IPS DF 4.7 (cell line): Measurements from ENCODE around the gene NRIP1.
"Not testable (repeated sequence)": the region's sequence is repeated elsewhere in the genome, so short reads cannot be mapped to it uniquely, and the experiment has no call there.

Source experiments
- DNase-seq: peaks from one replicate; pipeline ENCODE4 v3.0.0-alpha.2; 2013; ENCODE audit warnings: low spot score; ENCODE audit errors: extremely low read depth

The NRIP1 gene

DNA sequence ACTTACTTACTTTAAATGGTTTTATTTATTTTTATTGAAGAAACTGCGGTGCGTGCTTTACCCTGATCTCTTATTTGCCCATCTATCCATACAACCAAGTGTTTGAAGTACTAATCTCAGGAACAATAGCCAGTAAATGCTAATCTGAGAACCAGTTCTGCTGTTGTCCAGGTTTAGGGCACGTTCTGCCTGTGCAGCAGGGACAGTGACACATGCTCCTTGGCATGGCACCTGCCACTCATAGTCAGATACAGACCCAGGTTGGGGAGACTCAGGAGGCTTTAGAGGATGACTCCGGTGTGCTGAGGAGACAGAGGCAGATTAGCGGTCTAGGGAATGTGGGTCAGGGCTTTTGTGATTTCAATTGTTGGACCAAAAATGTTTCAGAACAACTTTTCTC lies 83.6 kb downstream of the NRIP1 start:
- no peak for DNase-seq

DNA sequence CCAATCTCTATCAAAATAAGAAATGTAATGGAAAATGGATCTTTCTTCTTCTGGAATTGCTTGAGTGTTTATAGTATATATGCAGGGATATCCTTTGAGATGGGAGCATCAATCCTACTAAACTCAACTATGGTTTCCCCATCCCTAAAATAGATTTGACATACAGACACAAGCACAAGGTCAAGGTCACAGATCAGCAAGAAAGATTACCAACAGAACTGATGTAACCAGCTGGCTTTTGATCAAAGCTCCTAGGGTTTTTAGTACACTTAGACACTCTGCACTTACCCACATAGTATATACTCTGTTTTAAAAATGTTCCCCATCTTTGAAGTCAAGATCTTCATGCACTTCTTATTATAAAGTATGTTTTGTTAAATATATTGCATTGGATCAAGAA lies 85.5 kb downstream of the NRIP1 start:
- DNase-seq, result no peak

DNA sequence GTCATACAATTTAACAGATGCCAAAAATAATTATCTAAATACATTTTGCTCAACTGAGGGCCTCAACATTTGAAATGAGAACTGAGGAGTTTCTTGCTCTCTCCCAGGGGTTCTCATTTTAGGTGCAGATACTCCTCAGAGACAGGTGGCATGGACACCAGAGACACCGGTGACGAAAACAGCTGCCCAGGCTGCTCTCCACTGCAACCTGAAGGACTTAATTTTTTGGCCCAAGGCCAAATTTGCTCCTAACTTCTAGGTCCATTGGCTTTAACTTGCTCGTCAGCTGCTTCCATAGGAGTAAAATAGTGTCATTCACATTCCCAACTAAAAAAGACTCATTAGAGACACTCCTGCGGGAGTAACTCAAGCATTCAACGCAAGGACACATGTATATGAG lies 87.0 kb downstream of the NRIP1 start:
- no peak for DNase-seq

DNA sequence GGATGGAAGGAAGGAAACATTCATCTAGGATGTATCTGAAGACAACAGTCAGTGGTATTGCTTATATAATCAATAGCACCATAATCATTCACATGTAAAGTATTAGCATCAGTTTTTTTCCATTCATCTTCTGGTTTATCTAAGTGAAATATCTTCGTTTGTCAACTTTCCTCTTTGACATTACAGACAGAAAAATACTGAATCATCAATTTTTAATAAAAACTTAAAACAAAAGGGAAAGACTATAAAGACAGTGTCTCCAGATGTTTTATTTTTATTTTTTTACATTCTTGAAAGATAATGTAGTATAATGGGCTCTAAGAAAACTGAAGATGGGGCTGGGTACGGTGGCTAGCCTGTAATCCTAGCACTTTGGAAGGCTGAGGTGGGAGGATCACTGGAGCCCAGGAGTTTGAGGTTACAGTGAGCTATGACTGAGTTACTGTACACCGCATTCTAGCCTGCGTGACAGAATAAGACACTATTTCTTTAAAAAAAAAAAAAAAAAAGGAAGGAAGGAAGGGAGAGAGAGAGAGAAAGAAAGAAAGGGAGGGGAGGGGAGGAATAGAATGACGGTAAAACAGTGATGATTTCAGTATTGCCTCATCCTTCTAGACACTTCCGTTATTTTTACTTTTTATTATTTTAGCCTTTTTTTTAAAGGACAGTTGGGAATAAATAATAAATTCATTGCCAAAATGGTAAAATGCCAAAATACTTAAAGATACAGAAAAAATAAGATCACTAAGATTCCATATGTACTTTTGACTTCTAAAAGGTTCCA lies 89.5 kb downstream of the NRIP1 start:
- no peak for DNase-seq

DNA sequence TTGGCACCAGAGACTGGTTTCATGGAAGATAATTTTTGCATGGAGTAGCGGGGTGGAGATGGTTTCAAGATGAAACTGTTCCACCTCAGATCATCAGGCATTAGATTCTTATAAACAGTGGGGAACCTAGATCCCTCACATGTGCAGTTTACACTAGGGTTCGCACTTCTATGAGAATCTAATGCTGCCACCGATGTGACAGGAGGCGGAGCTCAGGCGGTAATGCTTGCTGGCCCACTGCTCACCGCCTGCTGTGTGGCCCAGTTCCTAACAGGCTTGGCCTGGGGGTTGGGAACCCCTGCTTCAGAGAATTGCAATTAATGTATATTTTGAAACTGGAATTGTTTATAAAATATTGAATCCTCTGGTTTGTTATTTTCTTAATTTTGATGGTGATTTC lies 92.1 kb downstream of the NRIP1 start:
- no peak for DNase-seq

DNA sequence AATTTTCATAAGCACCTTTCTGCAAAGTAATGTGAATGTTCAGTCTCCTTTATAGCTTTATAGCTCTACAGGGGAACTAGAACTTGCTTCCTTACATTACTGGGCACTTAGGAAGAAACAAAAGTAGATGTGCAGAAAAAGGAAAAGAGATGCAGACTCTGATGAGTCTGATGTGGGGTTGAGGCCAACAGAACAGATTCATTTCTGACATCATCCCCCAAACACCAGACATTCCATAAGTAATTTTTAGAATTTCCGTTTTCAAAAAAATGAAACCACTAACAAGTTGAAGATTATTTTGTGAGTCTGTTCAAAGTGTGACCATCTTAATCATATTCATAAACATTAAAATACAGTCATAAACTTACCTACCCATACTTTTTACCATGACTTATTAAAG lies 96.0 kb downstream of the NRIP1 start:
- no peak for DNase-seq

DNA sequence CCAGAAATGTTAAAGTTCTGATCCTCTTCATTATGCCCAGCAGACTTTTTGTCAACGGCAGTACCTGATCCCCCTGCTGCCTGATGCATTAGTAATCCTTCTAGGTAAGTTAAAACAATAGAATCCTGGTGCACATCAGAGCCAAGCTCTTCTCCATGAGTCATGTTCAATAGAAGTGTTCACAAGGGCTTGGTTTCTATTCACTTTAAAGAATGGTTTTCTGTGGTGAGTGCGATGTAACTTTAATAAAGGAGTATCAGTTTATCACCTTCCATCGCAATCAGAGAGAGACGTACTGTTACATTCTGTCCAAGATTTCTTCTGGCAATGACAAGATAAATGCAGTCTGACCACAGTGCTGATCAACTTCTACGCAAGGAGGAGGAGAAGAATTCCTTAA lies 96.8 kb downstream of the NRIP1 start:
- DNase-seq, result no peak

DNA sequence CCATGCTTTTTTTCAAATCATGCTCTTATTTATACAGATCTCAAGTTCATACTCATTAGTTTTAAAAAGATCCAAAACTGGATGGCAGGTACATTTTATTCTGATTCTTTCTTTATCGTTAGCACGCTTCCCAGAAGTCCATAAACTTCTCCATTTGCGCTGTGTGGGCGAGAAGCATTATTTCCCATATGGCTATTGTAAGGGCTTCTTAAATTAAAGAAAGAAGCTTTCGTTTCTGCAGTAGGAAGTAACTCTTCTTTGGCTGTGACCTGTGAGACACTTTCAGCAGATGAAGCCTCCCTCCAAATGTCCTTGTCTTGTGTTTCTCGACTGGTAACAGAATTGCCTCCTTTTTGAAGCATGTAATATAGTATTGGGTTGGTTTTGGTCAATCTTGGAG lies 100.2 kb downstream of the NRIP1 start:
- DNase-seq, result no peak

DNA sequence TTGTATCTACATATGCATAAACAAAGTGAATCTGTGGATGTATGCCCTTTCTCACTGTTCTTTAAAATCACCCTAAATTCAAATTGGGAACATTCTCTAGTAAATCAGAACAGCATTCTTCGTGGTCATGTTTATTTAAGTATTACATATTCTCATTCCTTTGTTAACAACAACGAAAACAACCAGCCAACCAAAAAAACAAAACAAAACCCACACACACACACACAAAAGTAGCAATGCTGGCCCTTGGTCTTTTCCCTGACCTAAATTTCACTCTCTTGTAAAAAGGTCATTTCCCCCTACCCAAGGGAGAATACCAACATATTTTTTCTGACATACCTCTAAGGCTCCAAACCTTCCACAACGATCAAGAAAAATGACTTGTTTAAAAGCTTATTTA lies 102.6 kb downstream of the NRIP1 start:
- DNase-seq, result no peak

DNA sequence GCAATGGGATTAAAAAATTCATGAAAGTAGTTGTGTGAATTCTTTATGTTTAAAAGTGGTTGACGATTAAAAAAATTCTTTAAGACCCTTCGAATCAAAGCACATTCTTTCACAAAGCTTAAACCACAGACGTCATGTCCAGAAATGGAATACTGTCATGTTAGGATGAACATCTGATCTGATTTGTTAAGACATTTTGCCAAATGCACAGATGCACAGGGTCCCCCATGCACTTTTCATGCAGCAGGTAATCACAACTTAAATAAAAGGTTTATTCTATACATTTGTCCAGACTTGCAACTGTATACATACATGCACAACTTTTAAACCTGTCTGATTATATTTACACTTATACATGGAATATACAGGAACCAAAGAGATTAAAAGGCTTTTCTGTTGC lies 103.3 kb downstream of the NRIP1 start:
- DNase-seq, result no peak

DNA sequence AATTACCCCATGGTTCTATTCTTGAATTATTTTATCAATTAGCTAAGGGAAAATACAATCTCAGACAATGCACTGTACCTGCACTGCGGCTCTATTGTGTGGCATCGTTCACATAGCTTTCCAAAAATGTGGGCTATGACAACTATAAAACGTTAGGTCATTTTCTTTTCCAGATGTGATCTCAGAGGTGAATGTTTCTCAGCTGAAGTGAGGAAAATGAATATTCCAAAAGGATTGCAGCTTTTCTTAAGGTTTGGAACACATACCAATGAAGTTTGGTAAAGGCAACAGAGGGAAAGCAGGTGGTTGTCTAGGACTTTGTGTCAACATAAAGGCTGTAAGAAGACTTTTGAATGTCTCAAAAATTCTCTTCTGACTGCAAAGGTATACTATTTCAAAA lies 105.5 kb downstream of the NRIP1 start:
- DNase-seq, result no peak

DNA sequence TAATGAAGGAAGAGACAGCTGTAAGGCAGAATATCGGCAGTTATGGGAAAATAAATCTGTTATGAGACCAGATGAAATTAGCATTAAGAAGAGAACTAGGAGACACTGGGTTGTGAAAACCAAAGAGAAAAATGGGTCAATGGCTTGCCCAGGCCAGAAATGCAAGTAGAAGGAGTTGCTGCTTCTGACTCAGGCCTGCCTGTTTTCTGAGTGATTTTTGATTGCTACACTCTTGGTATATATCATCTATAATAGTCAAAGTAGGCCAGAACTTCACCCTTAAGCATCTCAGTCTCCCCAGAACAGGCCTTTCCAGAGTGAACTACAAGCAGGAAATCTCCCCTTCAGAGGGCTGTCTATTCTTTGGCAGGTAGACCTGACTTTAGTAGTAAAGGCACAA lies 107.0 kb downstream of the NRIP1 start:
- no peak for DNase-seq

DNA sequence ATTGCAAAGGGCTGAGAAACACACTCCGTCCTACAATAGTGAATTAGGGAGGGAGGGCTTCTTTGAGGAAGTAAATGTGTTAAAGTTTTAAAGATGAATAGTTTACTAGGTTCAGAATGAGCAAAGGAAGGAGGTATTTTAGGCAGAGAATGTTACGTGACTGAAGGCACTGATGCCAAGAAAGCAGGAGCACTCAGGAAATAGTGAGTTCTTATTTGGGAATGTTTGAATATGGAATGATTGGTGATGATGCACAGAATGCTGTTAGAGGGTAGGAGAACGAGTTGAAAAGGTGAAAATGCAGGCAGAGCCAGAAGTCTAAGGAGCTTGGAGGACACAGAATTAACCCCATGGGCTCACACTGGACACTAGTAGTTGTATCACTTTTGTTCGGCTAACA lies 108.0 kb downstream of the NRIP1 start:
- no peak for DNase-seq

DNA sequence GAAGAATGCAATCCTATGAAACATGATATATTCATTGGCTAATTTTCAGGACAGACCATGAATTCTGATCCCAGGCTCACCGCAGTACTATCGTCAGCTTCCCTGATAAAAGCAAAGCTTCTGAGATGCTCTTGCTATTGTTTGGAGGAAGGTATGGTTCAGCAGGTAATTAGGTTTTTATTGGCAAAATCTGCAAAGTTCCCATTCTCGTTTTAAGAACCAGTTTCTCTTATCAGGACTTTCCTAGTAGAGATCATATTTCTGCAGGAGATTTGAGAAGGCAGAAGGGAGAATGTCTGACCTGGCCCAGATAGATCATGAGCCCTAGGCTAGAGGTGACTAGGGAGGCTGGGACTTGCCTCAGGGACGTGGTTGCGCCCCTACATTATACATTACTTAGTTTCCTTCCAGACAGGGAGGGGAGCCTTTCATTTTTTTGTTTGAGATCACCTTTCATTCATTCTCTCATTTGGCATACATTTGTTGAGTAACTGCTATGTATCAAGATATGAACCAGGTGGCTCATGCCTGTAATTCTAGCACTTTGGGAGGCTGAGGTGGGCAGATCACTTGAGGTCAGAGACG lies 108.8 kb downstream of the NRIP1 start:
- no peak for DNase-seq

DNA sequence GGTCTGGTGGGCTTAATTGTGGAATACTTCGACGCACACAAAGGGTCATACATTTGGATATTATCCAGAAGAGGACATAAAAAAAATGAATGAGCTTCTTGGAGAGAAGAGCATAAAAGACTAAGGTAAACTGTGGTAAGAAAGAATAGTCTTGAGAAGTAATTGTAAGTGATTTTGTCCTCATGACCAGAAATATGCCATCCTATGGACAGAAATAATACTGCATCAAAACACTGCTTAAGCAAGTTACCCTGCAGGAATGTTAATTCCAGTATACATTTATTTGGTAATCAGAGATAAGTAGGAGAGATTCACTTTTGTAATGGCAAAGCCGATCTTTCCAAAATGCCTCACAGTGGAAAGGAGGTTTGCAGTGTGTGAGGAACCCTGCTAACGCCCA lies 111.9 kb downstream of the NRIP1 start:
- no peak for DNase-seq

DNA sequence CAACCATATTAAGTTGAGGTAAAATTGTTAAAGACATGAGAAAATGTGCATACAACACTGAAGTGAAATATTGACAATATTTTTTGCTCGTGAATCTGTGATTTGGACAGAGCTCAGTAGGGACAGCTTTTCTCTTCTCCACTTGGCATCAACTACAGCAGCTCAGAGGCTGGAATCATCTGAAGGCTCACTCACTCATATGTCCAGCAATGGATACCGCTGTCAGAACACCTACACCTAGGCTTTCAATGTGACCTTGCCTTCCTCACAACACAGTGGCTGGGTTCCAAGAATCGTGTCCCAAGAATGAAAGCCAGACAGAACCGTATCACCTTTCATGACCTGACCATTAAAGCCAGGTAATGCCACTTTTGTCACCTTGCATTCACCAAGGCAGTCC lies 115.2 kb downstream of the NRIP1 start:
- no peak for DNase-seq

DNA sequence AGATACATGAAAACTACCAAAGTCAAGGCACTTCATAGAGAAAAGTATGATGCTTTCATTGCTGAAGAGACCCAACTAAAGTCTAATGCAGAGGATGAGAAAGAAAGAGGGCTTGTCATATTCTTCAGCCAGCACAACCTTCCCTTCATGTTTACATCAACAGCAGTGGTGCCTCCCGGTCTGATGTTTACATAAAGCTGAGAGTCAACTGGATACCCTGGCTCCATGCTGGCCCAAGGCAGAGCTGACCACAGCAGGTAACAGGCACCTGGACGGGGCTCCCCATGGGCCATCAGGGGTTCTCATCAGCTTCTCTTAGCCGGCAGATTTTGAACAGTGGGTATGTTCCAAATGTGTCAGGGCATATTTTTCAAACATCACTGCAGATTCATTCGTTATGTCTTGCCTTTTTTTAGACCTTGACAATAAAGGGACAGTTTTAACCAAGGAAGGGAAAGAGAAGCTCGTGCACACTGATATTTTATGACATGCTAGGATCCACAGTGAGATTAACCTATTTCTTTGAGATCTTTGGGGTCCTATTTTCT lies 117.1 kb downstream of the NRIP1 start:
- no peak for DNase-seq

DNA sequence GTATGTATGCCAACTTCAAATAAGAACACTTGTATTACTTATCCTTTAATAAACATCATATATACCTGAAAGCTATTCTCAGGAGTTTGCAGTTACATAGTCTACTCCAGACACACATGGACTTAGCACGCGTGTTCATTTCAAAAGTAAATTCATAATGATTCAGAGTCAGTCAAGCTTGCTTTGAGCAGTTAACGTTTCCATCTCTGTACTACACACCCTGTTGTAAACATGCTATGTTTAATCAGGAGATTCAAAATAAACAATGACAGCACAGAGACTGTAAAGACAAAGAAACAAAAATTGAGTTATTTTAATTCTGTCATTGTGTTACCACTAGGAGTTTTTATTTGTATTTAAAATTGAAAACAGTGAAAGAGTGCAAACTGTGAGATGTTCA lies 119.6 kb downstream of the NRIP1 start:
- DNase-seq, result no peak

DNA sequence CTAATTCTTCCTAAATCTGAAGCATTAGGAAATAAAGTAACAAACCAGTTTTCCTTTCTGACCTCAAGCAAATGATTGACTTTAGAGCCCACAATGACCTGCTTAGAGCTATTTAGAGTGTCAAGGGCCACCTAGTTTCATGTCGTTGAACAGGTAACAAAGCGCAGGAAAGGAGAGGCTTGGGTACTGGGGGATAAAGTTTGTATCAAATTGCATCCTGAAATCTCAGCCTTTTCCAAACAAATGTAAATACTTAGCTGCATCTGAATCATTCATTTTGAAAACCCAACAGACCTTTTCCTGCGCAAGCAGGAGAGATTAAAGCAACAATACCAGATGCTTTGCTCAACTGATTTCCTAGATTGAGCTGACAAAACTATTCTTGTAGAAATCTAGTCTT lies 121.2 kb downstream of the NRIP1 start:
- no peak for DNase-seq

DNA sequence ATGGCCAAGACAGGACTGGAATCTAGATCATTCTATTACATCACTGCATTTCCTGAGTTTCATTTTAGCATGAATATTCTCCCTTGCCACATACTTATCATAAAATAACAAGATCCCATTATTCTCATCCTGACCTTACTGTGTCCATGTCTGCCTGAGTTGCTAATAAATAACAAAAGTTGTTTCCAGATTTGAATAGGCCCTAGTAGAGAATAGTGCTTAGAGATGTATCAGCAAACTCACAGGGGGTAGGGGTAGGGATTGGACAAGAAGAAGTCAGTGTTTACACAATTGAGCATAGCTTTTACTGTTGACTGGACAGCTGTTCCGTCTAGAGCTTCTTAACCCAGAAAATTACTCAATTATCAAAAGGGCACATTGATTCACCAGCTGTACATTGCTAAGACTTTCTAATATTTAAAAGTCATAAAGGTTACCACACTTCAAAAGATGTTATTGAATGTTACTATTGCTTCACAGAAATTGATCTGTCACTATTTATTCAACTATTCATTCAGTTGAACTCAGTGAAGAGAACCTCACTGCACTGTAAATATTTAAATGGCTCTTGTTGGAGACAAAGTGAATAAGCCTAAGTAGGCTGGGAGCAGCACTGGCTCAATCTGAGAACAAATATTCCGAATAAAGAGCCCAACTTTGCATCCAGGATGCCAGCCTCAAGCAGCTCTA lies 121.9 kb downstream of the NRIP1 start:
- DNase-seq, result no peak

DNA sequence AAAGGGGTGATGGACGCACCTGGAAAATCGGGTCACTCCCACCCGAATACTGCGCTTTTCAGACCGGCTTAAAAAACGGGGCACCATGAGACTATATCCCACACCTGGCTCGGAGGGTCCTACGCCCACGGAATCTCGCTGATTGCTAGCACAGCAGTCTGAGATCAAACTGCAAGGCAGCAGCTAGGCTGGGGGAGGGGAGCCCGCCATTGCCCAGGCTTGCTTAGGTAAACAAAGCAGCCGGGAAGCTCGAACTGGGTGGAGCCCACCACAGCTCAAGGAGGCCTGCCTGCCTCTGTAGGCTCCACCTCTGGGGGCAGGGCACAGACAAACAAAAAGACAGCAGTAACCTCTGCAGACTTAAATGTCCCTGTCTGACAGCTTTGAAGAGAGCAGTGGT lies 137.5 kb downstream of the NRIP1 start:
- not testable (repeated sequence) for DNase-seq

DNA sequence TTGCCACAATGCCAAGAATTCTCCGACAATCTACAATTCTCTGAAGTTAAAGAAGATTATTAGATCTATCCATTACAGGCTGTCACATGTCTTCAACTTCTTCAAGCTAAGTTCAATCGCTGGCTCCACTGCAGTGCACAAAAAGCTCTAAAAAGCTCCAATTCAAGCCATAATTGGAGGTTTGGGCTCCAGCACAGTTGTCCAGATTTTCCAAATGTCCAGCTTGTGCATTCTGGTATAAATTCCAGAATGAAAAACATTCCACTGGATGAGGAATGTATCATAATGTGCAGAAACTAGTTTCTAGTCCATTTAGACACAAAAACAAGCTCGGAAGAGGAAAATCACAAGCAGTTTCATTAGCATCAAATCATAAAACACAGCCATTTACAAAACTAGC lies 138.6 kb downstream of the NRIP1 start:
- DNase-seq, result no peak

DNA sequence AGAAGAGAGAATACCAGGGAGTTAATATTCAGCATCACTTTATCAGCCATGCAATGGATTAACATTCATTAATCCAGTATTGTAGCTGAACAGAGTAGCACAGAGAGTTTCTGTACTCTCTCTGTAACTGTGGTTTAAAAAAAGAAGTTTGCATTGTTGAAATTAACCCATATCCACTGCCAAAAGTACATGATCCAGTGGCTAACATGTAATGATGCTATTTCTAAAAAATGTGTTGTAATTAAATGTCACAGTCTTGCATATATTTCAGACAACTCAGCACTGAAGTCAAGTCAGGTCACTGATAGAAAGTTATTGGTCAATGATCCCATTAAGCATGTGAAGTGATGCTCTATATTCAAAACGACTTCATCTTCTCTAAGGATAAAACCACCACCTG lies 141.3 kb downstream of the NRIP1 start:
- DNase-seq, result no peak
